Lower leg skin (tissue), 4 donors: ENCODE data around the gene SLC25A27. TPM values are rescaled to one million over a fixed set of nuclear protein-coding genes. Genes with fewer than 3 reads are reported as not detected.

ENCODE experiments used
- DNase-seq, 2 donors: peaks; one replicate each; pipeline ENCODE4 v3.0.0-alpha.2; 2019; ENCODE audit warnings: low spot score in 2 of 2
- H3K4me3 ChIP-seq: fragments of 200-600 bp; sonication (generic); 2 replicates; pipeline ENCODE4 v1.5.1; 2017; ENCODE audit warnings: mild to moderate bottlenecking, low read depth; ENCODE audit not compliant: poor library complexity, severe bottlenecking
- POLR2A ChIP-seq, 2 donors: fragments of 450-650 bp; IDR thresholded peaks; one replicate each; pipeline ENCODE4 v1.6.1; 2016 to 2017; ENCODE audit warnings: antibody characterized with exemption in 2 of 2, mild to moderate bottlenecking in 1 of 2, moderate library complexity in 1 of 2
- WGBS, 2 donors: methylation state at CpG; one replicate each; pipeline ENCODE4 v1.1.5; 2018; 5-methylcytosine and 5-hydroxymethylcytosine counted together
- intact Hi-C: fragments of 100-400 bp; cut with DNase I; formaldehyde crosslinking; loops from one replicate; pipeline ENCODE4 v1.15.0; 2023; ENCODE audit warnings: low total_unique reads
- total RNA-seq, 4 donors: library from RNA; depleted of rRNA; stranded (reverse); fragments of >200 nt; gene quantifications; one replicate each; pipeline ENCODE4 v1.1.0, GENCODE V29; 2016
- TF ChIP-seq, protein P1 (sequence below), 3 donors: fragments of 450-650 bp; IDR thresholded peaks; one replicate each; pipeline ENCODE4 v1.5.1; 2016; ENCODE audit warnings: antibody characterized with exemption in 3 of 3, mild to moderate bottlenecking in 3 of 3, moderate library complexity in 2 of 3

SLC25A27 gene
- total RNA-seq: 10 to 100 TPM; 17.0 to 21.4 (median 18.8) TPM

- peak within 1 kb of the TSS; percentile 83 for H3K4me3 ChIP-seq
- intact Hi-C loops: no loop called here
- 1% methylated on average over 51 to 72 of the region's 72 CpGs for WGBS, 2 donors
- no peak for TF ChIP-seq POLR2A (IDR thresholded peaks at IDR 0.05)
- TF ChIP-seq, protein P1, sequence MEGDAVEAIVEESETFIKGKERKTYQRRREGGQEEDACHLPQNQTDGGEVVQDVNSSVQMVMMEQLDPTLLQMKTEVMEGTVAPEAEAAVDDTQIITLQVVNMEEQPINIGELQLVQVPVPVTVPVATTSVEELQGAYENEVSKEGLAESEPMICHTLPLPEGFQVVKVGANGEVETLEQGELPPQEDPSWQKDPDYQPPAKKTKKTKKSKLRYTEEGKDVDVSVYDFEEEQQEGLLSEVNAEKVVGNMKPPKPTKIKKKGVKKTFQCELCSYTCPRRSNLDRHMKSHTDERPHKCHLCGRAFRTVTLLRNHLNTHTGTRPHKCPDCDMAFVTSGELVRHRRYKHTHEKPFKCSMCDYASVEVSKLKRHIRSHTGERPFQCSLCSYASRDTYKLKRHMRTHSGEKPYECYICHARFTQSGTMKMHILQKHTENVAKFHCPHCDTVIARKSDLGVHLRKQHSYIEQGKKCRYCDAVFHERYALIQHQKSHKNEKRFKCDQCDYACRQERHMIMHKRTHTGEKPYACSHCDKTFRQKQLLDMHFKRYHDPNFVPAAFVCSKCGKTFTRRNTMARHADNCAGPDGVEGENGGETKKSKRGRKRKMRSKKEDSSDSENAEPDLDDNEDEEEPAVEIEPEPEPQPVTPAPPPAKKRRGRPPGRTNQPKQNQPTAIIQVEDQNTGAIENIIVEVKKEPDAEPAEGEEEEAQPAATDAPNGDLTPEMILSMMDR (IDR thresholded peaks at IDR 0.05): no peak
- DNase-seq: peak; percentile 93 to 98
Measured at GRCh38 chr6:46652603-46653438, at the start of gene SLC25A27, which contains the start of gene CYP39A1. TSS of gene SLC25A27 (plus strand) at chr6:46652975. CDS start at chr6:46653193, 218 bp downstream. TSS of gene CYP39A1 (minus strand) at chr6:46652818. CDS start at chr6:46652582, 236 bp downstream.

DNA sequence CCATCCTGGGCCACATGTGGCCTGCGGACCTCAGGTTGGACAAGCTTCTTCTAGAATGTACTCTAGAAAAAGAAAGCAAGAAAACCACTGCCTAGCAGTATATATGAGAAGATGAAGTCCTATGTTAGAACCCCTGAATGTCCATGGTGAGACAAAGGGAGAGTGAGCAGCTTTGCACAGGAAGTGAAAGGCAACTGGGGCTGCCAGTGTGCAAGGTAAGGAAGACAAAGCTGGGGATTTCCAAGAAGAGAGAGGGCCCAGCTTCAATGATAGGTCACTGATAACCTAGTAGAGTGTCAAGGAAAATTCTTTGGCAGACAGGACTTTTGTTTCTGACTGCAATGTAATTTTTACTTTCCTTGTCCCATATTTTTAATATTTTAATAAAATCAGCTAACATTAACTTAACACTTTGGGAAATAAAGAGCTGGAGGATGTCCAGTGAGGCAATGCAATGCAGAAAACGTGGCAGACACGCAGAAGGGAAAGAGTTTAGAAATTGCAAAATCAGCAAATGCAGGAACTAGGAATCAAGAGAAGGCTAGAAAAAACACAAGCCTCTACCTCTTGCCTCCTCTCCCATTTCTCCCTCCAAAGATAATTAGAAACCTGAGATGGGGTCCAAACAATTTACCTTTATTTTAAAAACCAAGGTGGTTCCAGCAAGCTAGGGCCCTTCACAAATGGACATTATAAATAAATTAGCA lies 47.5 kb upstream of the SLC25A27 start:
- no peak for DNase-seq
- WGBS, 2 donors: 84 to 87% methylated on average over 3 of the region's 3 CpGs
- intact Hi-C loops: no loop called here
- no peak for TF ChIP-seq POLR2A (IDR thresholded peaks at IDR 0.05)
- TF ChIP-seq, protein P1 (IDR thresholded peaks at IDR 0.05): no peak
- no peak overlapping the region for H3K4me3 ChIP-seq

GRCh38 chr6:46606338-46606737 lies 46.4 kb upstream of the SLC25A27 start:
- intact Hi-C loops: no loop called here
- 74 to 77% methylated on average over 3 of the region's 3 CpGs for WGBS, 2 donors
- H3K4me3 ChIP-seq: no peak overlapping the region
- no peak for DNase-seq
- TF ChIP-seq, protein P1 (IDR thresholded peaks at IDR 0.05): no peak
- TF ChIP-seq POLR2A (IDR thresholded peaks at IDR 0.05): no peak

GRCh38 chr6:46610862-46611553 lies 41.8 kb upstream of the SLC25A27 start:
- intact Hi-C loops: no loop called here
- 82 to 90% methylated on average over 3 of the region's 3 CpGs for WGBS, 2 donors

GRCh38 chr6:46612645-46613044 lies 40.1 kb upstream of the SLC25A27 start:
- intact Hi-C loops: no loop called here
- DNase-seq: no peak
- H3K4me3 ChIP-seq: no peak overlapping the region
- WGBS, 2 donors: 42 to 61% methylated on average over 2 of the region's 2 CpGs
- no peak for TF ChIP-seq POLR2A (IDR thresholded peaks at IDR 0.05)
- TF ChIP-seq, protein P1 (IDR thresholded peaks at IDR 0.05): no peak

More at GRCh38 chr6:46610862-46611553, 41.8 kb upstream of the SLC25A27 start:
- no peak for TF ChIP-seq POLR2A (IDR thresholded peaks at IDR 0.05)
- TF ChIP-seq, protein P1 (IDR thresholded peaks at IDR 0.05): no peak
- DNase-seq: no peak
- H3K4me3 ChIP-seq: no peak overlapping the region
